NOMO-1 (cell line): ENCODE results near the gene STK11.
"Not testable (repeated sequence)": the region's sequence is repeated elsewhere in the genome, so short reads cannot be mapped to it uniquely, and the experiment has no call there.

ENCODE experiments used
- DNase-seq, 2 experiments: peaks; one replicate each; lab custom pipeline; 2025; ENCODE audit not compliant: unreplicated experiment in 2 of 2; lab: John Stamatoyannopoulos, UW

STK11 gene

GRCh38 chr19:1206864-1207450 is 1.4 kb downstream of the STK11 start:
- DNase-seq = peak; percentile 11 to 32

DNA sequence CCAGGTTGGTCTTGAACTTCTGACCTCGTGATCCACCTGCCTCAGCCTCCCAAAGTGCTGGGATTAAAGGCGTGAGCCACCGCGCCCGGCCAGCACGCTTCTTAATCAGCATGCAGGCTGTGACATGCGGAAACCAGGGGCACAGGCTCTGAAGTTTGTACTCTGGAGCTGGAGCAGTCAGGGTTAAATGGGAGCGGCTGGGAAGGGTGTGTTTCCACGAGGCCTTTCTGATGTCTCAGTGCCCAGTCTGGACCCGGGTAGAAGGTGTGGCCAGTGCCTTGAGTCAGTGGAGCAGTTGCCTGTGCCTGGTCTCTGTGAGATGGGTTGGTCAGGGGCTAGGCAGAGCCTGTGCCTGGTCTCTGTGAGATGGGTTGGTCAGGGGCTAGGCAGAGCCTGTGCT is 3.3 kb downstream of the STK11 start:
- DNase-seq = not testable (repeated sequence)

- no peak for DNase-seq
Observed at GRCh38 chr19:1210227-1210538, 4.6 kb downstream of the STK11 start.

- DNase-seq = no peak
Observed at GRCh38 chr19:1211494-1212234, 6.1 kb downstream of the STK11 start.

DNA sequence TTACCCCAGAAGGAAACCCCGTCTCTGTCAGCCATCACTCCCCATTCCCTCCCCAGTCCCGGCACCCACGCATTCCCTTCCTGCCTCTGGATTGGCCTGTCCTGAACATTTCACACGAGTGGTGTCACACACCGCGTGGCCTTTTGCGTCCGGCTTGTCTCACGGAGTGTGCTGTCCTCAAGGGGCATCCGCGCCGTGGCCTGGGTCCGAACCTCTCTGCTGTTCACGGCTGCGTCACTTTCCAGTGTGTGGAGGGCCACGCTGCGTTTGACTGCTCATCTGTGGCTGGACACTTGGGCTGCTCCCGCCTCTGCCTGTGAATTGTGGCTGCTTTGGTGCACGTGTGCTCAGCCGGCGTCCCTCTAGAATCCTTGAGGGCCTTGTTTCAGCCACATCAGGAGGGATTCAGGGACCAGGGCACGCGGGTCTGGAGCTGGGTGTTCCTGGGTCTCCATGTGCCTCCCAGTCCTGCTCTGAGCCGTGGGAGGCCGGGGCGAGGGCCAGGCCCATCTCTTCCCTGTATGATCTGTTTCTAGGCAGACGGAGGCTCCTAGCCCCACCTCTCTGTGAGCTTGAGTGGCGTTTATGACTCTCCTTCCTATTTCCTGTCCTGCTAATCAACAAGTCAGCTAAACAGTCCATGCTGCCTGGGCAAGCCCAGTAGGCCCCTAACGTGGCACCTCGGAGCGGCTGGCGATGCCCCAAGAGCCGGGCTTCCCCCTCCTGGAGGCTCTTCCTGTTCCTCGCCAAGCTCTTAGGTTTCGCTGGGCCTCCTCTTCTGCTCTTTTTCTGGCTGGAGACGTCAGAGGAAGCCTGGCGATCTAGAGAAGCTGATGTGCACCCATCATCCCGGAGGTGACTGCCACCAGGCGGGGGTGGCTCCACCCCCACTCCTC is 8.1 kb downstream of the STK11 start:
- peak; percentile 55 to 72 for DNase-seq

GRCh38 chr19:1214299-1214861 is 8.8 kb downstream of the STK11 start:
- DNase-seq = no peak

DNA sequence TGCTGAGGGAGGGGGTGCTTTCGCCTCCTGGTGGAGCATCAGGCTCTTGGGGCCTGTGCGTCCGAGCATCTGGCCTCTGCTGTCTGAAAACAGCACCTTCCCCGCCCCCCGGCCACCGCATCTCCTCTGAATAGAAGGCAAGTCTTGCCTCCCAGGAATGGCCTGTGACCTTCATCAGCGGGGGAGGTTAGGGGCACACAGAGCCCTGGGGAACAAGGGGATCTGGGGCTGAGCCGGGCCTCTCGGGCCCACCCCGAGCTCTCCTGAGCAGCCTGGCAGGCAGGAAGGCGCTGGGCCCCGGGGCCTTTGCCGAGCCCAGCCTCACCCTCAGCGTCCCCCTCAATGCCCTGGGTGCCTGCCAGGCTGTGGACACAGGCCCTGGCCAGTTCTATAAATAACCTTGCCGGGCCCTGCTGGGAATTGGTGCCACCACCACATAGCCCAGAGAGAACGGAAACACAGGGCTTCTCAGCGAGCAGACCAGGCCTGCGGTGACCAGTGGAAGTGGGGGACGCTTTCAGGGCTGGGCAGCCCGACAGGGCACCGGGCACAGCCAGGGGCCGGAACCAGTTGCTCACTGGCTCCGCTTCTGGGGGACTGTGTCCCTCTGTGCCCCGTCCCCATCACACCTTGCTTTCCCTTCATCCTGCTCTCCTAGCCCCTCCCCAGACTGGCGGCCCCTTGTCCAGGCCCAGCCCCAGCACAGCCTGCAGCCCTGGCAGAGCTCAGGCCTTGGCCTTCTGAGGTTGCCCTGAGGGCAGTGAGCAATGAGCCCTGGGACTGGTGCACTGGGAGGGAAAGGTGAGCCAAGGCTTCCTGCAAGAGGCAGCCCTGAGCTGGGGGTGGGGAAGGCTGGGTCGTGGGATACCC is 9.5 kb downstream of the STK11 start:
- no peak for DNase-seq

GRCh38 chr19:1216756-1217155 is 11.2 kb downstream of the STK11 start:
- DNase-seq = no peak

GRCh38 chr19:1217366-1217765 is 11.8 kb downstream of the STK11 start:
- no peak for DNase-seq

GRCh38 chr19:1218751-1219567 is 13.4 kb downstream of the STK11 start:
- DNase-seq = no peak

DNA sequence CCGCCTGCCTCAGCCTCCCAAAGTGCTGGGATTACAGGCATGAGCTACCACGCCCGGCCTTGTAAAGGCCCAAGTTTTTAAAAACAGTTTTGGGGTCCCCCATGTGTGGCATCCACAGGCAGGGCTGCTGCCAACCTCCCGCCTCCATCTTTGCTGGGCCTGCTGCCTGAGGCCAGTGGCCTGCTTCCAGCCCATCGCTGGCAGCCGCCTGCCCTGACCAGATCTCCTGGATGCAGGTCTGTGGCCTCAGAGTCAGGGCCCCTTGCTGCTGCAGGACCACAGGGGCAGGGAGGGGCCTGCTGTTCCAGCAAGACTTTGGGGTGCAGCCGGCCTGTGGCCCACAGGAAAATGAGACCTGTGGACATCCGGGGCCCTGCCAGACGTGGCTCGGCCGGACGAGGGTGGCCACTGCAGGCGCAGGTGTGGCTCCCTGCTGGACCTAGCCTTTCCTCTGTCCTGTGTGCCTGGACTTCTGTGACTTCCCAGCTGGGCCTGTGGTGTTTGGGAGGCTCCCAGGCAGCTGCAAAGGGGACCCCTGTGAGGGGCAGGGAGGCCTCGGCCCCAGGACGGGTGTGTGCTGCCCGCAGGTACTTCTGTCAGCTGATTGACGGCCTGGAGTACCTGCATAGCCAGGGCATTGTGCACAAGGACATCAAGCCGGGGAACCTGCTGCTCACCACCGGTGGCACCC is 14.4 kb downstream of the STK11 start:
- DNase-seq = no peak

GRCh38 chr19:1220477-1220930 is 14.9 kb downstream of the STK11 start:
- DNase-seq = no peak

- no peak for DNase-seq
Observed at GRCh38 chr19:1220976-1221903, 15.7 kb downstream of the STK11 start.

GRCh38 chr19:1221904-1222255 is 16.3 kb downstream of the STK11 start:
- no peak for DNase-seq

- DNase-seq = no peak
Observed at GRCh38 chr19:1222394-1222793, 16.8 kb downstream of the STK11 start.

GRCh38 chr19:1223018-1223855 is 17.7 kb downstream of the STK11 start:
- no peak for DNase-seq
